ENCODE data around the gene PPP2R2C.

The PPP2R2C gene

GRCh38 chr4:6404611-6405396, 67.6 kb downstream of the PPP2R2C start:
- DNase-seq (ENCODE audit: low read depth in 4 of 4, low spot score in 1 of 4) = no peak

- DNase-seq (ENCODE audit: low read depth in 4 of 4, low spot score in 1 of 4) = no peak
Observed at GRCh38 chr4:6403400-6403685, 69.1 kb downstream of the PPP2R2C start.

DNA sequence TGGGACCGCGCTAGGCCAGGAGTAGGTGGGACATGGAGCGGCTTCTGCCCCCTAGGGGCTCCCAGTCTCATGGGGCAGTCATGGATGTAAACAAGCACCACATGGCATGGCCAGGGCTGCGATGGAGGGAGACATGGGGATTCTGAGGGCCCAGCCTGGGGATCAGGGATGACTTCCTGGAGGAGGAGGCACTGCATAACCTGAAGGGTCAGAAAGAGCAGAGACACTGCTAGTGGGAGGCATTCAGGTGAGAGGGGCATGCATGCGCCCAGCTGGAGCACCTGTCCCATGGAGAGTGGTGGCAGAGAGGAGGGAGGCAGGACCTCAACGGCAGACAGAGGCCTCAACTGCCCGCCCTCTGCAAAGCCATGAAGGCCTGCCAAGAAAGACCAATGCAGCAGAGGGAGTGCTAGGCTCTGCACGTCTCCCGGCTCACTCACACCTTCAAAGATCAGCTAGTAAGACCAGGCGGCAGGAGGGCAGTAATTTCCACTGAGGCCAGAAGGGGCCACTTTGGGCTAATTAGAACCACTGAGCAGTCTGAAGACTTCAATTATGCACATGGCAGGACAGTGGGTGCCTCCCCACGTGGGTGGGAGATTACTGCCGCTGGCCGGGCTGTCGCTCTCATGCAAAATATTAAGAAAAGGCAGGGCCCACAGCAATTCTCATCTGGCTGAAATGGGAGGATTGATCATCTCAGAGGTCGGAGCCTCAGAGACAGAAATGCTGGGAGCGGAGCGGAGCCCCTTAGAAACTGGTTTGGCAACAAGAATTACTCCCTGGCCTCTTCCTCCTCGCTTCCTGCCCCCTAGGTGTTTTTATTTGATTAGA, 69.6 kb downstream of the PPP2R2C start:
- no peak for DNase-seq (ENCODE audit: low read depth in 4 of 4, low spot score in 1 of 4)

- DNase-seq (ENCODE audit: low read depth in 4 of 4, low spot score in 1 of 4) = no peak
Observed at GRCh38 chr4:6401797-6402196, 70.6 kb downstream of the PPP2R2C start.

GRCh38 chr4:6396696-6397236, 75.6 kb downstream of the PPP2R2C start:
- DNase-seq (ENCODE audit: low read depth in 4 of 4, low spot score in 1 of 4) = no peak

GRCh38 chr4:6395466-6396228, 76.8 kb downstream of the PPP2R2C start:
- no peak for DNase-seq (ENCODE audit: low read depth in 4 of 4, low spot score in 1 of 4)

- DNase-seq (ENCODE audit: low read depth in 4 of 4, low spot score in 1 of 4) = no peak
Observed at GRCh38 chr4:6394671-6395081, 77.7 kb downstream of the PPP2R2C start.

GRCh38 chr4:6393544-6394475, 78.6 kb downstream of the PPP2R2C start:
- no peak for DNase-seq (ENCODE audit: low read depth in 4 of 4, low spot score in 1 of 4)

GRCh38 chr4:6393066-6393465, 79.3 kb downstream of the PPP2R2C start:
- DNase-seq (ENCODE audit: low read depth in 4 of 4, low spot score in 1 of 4) = no peak

DNA sequence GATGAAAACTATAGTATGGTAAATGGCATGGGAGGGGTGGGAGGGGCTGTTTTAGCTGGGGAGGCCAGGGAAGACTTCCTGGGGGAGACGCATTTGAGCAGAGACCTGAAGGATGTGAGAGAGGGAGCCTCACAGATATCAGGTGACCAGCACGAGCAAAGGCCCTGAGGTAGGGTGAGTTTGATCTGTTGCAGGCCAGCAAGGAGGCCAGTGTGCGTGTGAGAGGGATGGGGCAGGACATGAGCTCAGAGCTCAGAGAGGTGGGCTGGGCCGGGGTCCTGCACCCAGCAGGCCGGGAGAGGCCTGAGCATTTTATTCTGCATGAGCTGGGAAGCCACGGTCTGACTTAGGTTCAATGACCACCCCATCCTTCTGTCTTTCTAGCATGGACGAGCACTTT, 80.0 kb downstream of the PPP2R2C start:
- DNase-seq (ENCODE audit: low read depth in 4 of 4, low spot score in 1 of 4) = no peak

DNA sequence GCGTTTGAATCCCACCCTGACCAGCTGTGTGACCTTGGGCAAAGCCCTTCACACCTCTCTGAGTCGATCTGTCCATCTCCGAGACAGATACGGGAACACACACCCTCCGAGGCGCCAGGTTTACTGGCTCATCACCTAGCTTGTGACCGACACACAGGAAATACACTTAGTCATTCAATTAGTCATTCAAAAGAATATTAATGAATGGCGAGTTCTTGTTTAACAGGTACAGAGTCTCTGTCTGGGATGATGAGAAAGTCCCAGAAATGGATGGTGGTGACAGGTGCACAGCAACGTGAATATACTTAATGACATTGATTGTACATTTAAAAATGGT, 80.6 kb downstream of the PPP2R2C start:
- DNase-seq (ENCODE audit: low read depth in 4 of 4, low spot score in 1 of 4) = no peak

- no peak for DNase-seq (ENCODE audit: low read depth in 4 of 4, low spot score in 1 of 4)
Observed at GRCh38 chr4:6391186-6391851, 81.1 kb downstream of the PPP2R2C start.

DNA sequence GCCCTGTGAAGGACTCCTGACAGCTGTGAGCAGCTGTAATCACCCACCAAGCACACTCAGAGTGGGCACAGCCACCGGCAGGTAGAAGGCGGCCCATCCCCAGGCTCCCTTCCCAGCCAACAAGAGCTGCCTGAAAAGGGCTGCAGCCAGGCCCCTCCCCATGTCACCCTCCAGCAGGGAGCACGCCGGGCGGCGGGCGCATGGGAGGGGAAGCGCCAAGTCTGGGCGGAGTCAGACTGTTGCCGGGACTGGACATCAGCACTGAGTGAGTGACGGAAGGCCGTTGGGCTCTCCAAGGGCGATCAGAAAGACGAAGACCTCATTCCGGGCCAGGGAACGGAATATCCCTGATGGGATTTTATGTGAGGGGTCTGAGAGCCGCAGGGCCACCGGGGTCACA, 82.1 kb downstream of the PPP2R2C start:
- no peak for DNase-seq (ENCODE audit: low read depth in 4 of 4, low spot score in 1 of 4)

DNA sequence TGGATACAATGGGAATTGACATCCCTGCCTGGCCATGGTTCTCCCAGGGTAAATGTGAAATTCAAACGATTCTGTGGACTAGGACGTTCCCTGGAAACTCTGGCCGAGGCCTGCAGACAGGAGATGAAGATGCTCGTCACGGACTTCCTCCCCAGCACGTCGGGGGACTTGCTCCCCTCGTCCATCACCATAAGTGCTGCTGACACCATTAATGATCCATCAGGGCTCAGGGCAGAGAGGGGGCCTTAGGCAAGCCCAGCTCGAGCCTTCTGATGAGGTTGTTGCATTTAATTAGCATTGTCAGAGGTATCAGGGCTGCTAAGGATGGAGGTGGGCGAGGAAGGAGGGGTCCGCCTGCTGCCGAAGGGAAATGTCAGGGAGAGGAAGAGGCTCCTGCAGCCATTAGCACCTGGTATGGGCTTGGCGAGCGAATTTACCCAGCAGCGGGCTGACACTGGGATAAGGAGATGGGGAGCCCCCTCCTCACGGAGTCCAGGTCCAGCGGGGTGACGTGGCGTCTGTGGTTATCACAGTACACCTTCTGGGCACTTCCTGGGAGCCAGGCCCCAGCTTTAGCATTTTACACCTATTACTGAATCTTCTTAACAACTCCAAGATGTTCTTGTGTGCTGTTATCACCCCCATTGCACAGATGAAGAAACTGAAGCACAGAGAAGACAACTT, 83.1 kb downstream of the PPP2R2C start:
- DNase-seq (ENCODE audit: low read depth in 4 of 4, low spot score in 1 of 4) = no peak

DNA sequence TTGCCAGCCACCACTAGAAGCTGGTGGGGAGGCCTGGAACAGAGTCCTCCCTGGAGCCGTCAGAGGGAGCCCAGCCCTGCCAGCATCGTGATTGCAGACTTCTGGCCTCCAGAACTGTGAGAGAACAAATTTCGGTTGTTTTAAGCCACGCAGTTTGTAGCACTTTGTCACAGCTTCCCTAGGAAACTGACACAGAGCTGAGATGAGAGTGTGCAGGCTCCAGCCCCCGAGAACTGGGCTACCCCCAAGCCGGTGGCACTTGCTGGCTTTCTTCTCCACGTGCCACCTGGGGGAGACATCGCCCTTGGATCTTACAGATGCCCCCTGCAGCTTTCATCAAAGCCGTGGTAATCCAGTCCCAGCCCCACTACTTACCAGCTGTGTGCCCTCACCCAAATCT, 83.7 kb downstream of the PPP2R2C start:
- DNase-seq (ENCODE audit: low read depth in 4 of 4, low spot score in 1 of 4) = no peak

- no peak for DNase-seq (ENCODE audit: low read depth in 4 of 4, low spot score in 1 of 4)
Observed at GRCh38 chr4:6387946-6388345, 84.5 kb downstream of the PPP2R2C start.

DNA sequence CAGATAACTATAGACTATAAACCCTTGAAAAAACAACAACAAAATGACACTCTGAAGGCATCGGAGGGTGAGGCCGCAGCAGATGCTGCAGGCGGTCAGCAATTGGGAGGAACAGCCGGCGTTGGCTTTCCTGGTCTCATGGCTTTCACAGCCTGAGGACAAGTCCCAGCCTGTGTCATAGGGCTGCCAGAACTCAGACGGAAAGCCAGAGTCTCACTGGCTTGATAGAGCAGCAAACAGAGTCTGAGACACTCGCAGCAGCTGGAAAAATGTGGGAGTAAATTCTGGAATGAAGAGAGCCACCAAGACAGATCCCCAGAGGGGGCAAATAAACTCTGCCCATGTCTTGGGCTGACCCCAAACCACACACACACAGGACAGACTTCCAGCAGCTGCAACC, 86.3 kb downstream of the PPP2R2C start:
- no peak for DNase-seq (ENCODE audit: low read depth in 4 of 4, low spot score in 1 of 4)

- DNase-seq (ENCODE audit: low read depth in 4 of 4, low spot score in 1 of 4) = no peak
Observed at GRCh38 chr4:6385288-6385687, 87.1 kb downstream of the PPP2R2C start.

GRCh38 chr4:6384541-6384940, 87.9 kb downstream of the PPP2R2C start:
- DNase-seq (ENCODE audit: low read depth in 4 of 4, low spot score in 1 of 4) = no peak

GRCh38 chr4:6383929-6384328, 88.5 kb downstream of the PPP2R2C start:
- no peak for DNase-seq (ENCODE audit: low read depth in 4 of 4, low spot score in 1 of 4)
